ENCODE measurements around the gene SNCB.

SNCB gene

GRCh38 chr5:176660860-176661641, 30.7 kb upstream of the SNCB start:
- peak; percentile 86 for DNase-seq

GRCh38 chr5:176660530-176660859, 30.2 kb upstream of the SNCB start:
- no peak for DNase-seq

- DNase-seq, result no peak
Measured at GRCh38 chr5:176659860-176660461, 29.6 kb upstream of the SNCB start.

- DNase-seq, result no peak
Measured at GRCh38 chr5:176659512-176659839, 29.1 kb upstream of the SNCB start.

- peak; percentile 79 for DNase-seq
Measured at GRCh38 chr5:176658817-176659511, 28.6 kb upstream of the SNCB start.

GRCh38 chr5:176658007-176658599, 27.8 kb upstream of the SNCB start:
- DNase-seq, result peak; percentile 74

- DNase-seq, result no peak
Measured at GRCh38 chr5:176656467-176656990, 26.2 kb upstream of the SNCB start.

- DNase-seq, result no peak
Measured at GRCh38 chr5:176654856-176655255, 24.5 kb upstream of the SNCB start.

- DNase-seq, result no peak
Measured at GRCh38 chr5:176653401-176654385, 23.4 kb upstream of the SNCB start.

- no peak for DNase-seq
Measured at GRCh38 chr5:176652136-176652535, 21.8 kb upstream of the SNCB start.

GRCh38 chr5:176651472-176651980, 21.2 kb upstream of the SNCB start:
- DNase-seq, result no peak

GRCh38 chr5:176650354-176650884, 20.1 kb upstream of the SNCB start:
- DNase-seq, result no peak

GRCh38 chr5:176648474-176649194, 18.3 kb upstream of the SNCB start:
- DNase-seq, result no peak

GRCh38 chr5:176647843-176648473, 17.6 kb upstream of the SNCB start:
- DNase-seq, result no peak

- peak; percentile 100 for DNase-seq
Measured at GRCh38 chr5:176647030-176647842, 16.9 kb upstream of the SNCB start, which contains the start of gene TSPAN17. TSPAN17 (plus strand) TSS chr5:176647484; CDS start chr5:176647616, 132 bp downstream.

- DNase-seq, result no peak
Measured at GRCh38 chr5:176646707-176647029, 16.3 kb upstream of the SNCB start.

GRCh38 chr5:176646049-176646706, 15.8 kb upstream of the SNCB start:
- DNase-seq, result no peak

- DNase-seq, result no peak
Measured at GRCh38 chr5:176644878-176645670, 14.7 kb upstream of the SNCB start.

Measured in suppressor macrophage treated with lipopolysaccharide for 4 hours (primary cell).